ENCODE measurements around the gene SETMAR. TPM values are rescaled to one million over a fixed set of nuclear protein-coding genes. Genes with fewer than 3 reads are reported as not detected.

SETMAR gene
- total and polyA plus RNA-seq, 5 donors = 13.1 to 18.4 (median 18.1) TPM

- Histone ChIP-seq H3K9me3 (ENCODE audit: control insufficient read depth, low read length) (no peaks in the 10 kb centered on the region), H3K4me3 (ENCODE audit: low read length) (no peak overlapping the region), H3K27me3 (ENCODE audit: control insufficient read depth, insufficient read depth) (no peaks in the 10 kb centered on the region), H3K27ac (ENCODE audit: low read length) (no peak overlapping the region), H3K4me1 (ENCODE audit: control insufficient read depth, insufficient read depth, low read length) (no peaks in the 10 kb centered on the region)
- ATAC-seq = no peak
- intact Hi-C loops (cut with DNase I) = loop anchor here (2.0 to 10.0 kb wide), 4 partner anchors 113 to 281 kb away; partner anchors contain the start of genes ITPR1 (in 1 of the 4) and SUMF1 (in 1 of the 4)
- WGBS = 87% methylated on average over 4 of the region's 4 CpGs
- DNase-seq = no peak
These were observed 48.7 kb downstream of the SETMAR start for GRCh38 chr3:4351872-4352271.

- no peak overlapping the region for H3K27ac ChIP-seq (ENCODE audit: low read length)
- no peaks in the 10 kb centered on the region for H3K27me3 ChIP-seq (ENCODE audit: control insufficient read depth, insufficient read depth)
- intact Hi-C loops (cut with DNase I) = loop anchor here in 2 of 4 donors (10.0 kb wide), 2 partner anchors 109 to 139 kb away; partner anchors contain the start of genes ITPR1 (in 1 of the 2) and SUMF1 (in 1 of the 2)
- no peaks in the 10 kb centered on the region for H3K9me3 ChIP-seq (ENCODE audit: control insufficient read depth, low read length)
- WGBS = 39% methylated on average over 6 of the region's 6 CpGs
- H3K4me3 ChIP-seq (ENCODE audit: low read length) = no peak overlapping the region
- ATAC-seq = peak in 1 of 2 donors; percentile 44
- H3K4me1 ChIP-seq (ENCODE audit: control insufficient read depth, insufficient read depth, low read length) = no peaks in the 10 kb centered on the region
- peak; percentile 56 to 84 (median 68) for DNase-seq
These were observed 52.4 kb downstream of the SETMAR start for GRCh38 chr3:4355401-4356219.

- Histone ChIP-seq H3K27me3 (ENCODE audit: control insufficient read depth, insufficient read depth) (no peaks in the 10 kb centered on the region), H3K27ac (ENCODE audit: low read length) (no peak overlapping the region), H3K9me3 (ENCODE audit: control insufficient read depth, low read length) (no peaks in the 10 kb centered on the region), H3K4me1 (ENCODE audit: control insufficient read depth, insufficient read depth, low read length) (no peaks in the 10 kb centered on the region), H3K4me3 (ENCODE audit: low read length) (no peak overlapping the region)
- intact Hi-C loops (cut with DNase I) = loop anchor here in 2 of 4 donors (10.0 kb wide), 2 partner anchors 109 to 139 kb away; partner anchors contain the start of genes ITPR1 (in 1 of the 2) and SUMF1 (in 1 of the 2)
- ATAC-seq = no peak
- no peak for DNase-seq
- WGBS = 78% methylated on average over 6 of the region's 6 CpGs
These were observed 53.0 kb downstream of the SETMAR start for GRCh38 chr3:4356220-4356540.

GRCh38 chr3:4356546-4357410, 53.6 kb downstream of the SETMAR start:
- intact Hi-C loops (cut with DNase I) = loop anchor here in 2 of 4 donors (10.0 kb wide), 2 partner anchors 108 to 138 kb away; partner anchors contain the start of genes ITPR1 (in 1 of the 2) and SUMF1 (in 1 of the 2)
- H3K27ac ChIP-seq (ENCODE audit: low read length) = no peak overlapping the region
- H3K4me1 ChIP-seq (ENCODE audit: control insufficient read depth, insufficient read depth, low read length) = no peaks in the 10 kb centered on the region
- H3K9me3 ChIP-seq (ENCODE audit: control insufficient read depth, low read length) = no peaks in the 10 kb centered on the region
- whole genome bisulfite sequencing = 80% methylated on average over 10 of the region's 10 CpGs
- DNase-seq = no peak
- no peak for ATAC-seq
- no peaks in the 10 kb centered on the region for H3K27me3 ChIP-seq (ENCODE audit: control insufficient read depth, insufficient read depth)
- no peak overlapping the region for H3K4me3 ChIP-seq (ENCODE audit: low read length)

GRCh38 chr3:4358273-4358672, 55.1 kb downstream of the SETMAR start:
- intact Hi-C loops (cut with DNase I) = loop anchor here in 2 of 4 donors (10.0 kb wide), 2 partner anchors 107 to 137 kb away; partner anchors contain the start of genes ITPR1 (in 1 of the 2) and SUMF1 (in 1 of the 2)
- no peaks in the 10 kb centered on the region for H3K27me3 ChIP-seq (ENCODE audit: control insufficient read depth, insufficient read depth)

GRCh38 chr3:4359805-4360502, 56.8 kb downstream of the SETMAR start:
- no peaks in the 10 kb centered on the region for H3K27me3 ChIP-seq (ENCODE audit: control insufficient read depth, insufficient read depth)
- no peaks in the 10 kb centered on the region for H3K4me1 ChIP-seq (ENCODE audit: control insufficient read depth, insufficient read depth, low read length)
- no peak overlapping the region for H3K4me3 ChIP-seq (ENCODE audit: low read length)
- WGBS = 96% methylated on average over 12 of the region's 12 CpGs
- no peak for ATAC-seq
- no peak overlapping the region for H3K27ac ChIP-seq (ENCODE audit: low read length)
- intact Hi-C loops (cut with DNase I) = loop anchor here in 2 of 4 donors (10.0 kb wide), 2 partner anchors 105 to 135 kb away; partner anchors contain the start of genes ITPR1 (in 1 of the 2) and SUMF1 (in 1 of the 2)
- DNase-seq = no peak
- H3K9me3 ChIP-seq (ENCODE audit: control insufficient read depth, low read length) = no peaks in the 10 kb centered on the region

More at GRCh38 chr3:4358273-4358672, 55.1 kb downstream of the SETMAR start:
- Histone ChIP-seq H3K4me1 (ENCODE audit: control insufficient read depth, insufficient read depth, low read length) (no peaks in the 10 kb centered on the region), H3K27ac (ENCODE audit: low read length) (no peak overlapping the region), H3K4me3 (ENCODE audit: low read length) (no peak overlapping the region), H3K9me3 (ENCODE audit: control insufficient read depth, low read length) (no peaks in the 10 kb centered on the region)
- 66% methylated on average over 4 of the region's 4 CpGs for WGBS
- no peak for ATAC-seq
- DNase-seq = no peak

GRCh38 chr3:4360817-4361216, 57.6 kb downstream of the SETMAR start:
- Histone ChIP-seq H3K4me3 (ENCODE audit: low read length) (no peak overlapping the region), H3K4me1 (ENCODE audit: control insufficient read depth, insufficient read depth, low read length) (no peaks in the 10 kb centered on the region), H3K27me3 (ENCODE audit: control insufficient read depth, insufficient read depth) (no peaks in the 10 kb centered on the region), H3K27ac (ENCODE audit: low read length) (no peak overlapping the region), H3K9me3 (ENCODE audit: control insufficient read depth, low read length) (no peaks in the 10 kb centered on the region)
- ATAC-seq (no peak), DNase-seq (no peak)
- 88% methylated on average over 6 of the region's 6 CpGs for WGBS
- intact Hi-C loops (cut with DNase I) = no loop called here

- Histone ChIP-seq H3K9me3 (ENCODE audit: control insufficient read depth, low read length) (no peaks in the 10 kb centered on the region), H3K4me1 (ENCODE audit: control insufficient read depth, insufficient read depth, low read length) (no peaks in the 10 kb centered on the region), H3K27me3 (ENCODE audit: control insufficient read depth, insufficient read depth) (no peaks in the 10 kb centered on the region), H3K4me3 (ENCODE audit: low read length) (no peak overlapping the region), H3K27ac (ENCODE audit: low read length) (no peak overlapping the region)
- intact Hi-C loops (cut with DNase I) = no loop called here
- no peak for ATAC-seq
- 95% methylated on average over 2 of the region's 2 CpGs for WGBS
- no peak for DNase-seq
These were observed 59.4 kb downstream of the SETMAR start for GRCh38 chr3:4362523-4362922.

All from right cardiac atrium (tissue), 5 donors.